ENCODE measurements around the gene C10orf90.

Gene C10orf90

GRCh38 chr10:126502441-126502840 lies 168.1 kb downstream of the C10orf90 start:
- TF ChIP-seq, protein P1, sequence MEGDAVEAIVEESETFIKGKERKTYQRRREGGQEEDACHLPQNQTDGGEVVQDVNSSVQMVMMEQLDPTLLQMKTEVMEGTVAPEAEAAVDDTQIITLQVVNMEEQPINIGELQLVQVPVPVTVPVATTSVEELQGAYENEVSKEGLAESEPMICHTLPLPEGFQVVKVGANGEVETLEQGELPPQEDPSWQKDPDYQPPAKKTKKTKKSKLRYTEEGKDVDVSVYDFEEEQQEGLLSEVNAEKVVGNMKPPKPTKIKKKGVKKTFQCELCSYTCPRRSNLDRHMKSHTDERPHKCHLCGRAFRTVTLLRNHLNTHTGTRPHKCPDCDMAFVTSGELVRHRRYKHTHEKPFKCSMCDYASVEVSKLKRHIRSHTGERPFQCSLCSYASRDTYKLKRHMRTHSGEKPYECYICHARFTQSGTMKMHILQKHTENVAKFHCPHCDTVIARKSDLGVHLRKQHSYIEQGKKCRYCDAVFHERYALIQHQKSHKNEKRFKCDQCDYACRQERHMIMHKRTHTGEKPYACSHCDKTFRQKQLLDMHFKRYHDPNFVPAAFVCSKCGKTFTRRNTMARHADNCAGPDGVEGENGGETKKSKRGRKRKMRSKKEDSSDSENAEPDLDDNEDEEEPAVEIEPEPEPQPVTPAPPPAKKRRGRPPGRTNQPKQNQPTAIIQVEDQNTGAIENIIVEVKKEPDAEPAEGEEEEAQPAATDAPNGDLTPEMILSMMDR (IDR thresholded peaks at IDR 0.05; ENCODE audit: borderline replicate concordance, insufficient read depth, low read depth, low read length): no peak
- H3K4me3 ChIP-seq (ENCODE audit: low read depth, low read length): no peak overlapping the region

GRCh38 chr10:126501828-126502227 lies 168.7 kb downstream of the C10orf90 start:
- TF ChIP-seq, protein P1 (IDR thresholded peaks at IDR 0.05; ENCODE audit: borderline replicate concordance, insufficient read depth, low read depth, low read length): no peak
- no peak overlapping the region for H3K4me3 ChIP-seq (ENCODE audit: low read depth, low read length)

GRCh38 chr10:126500866-126501265 lies 169.6 kb downstream of the C10orf90 start:
- no peak overlapping the region for H3K4me3 ChIP-seq (ENCODE audit: low read depth, low read length)
- TF ChIP-seq, protein P1 (IDR thresholded peaks at IDR 0.05; ENCODE audit: borderline replicate concordance, insufficient read depth, low read depth, low read length): no peak

DNA sequence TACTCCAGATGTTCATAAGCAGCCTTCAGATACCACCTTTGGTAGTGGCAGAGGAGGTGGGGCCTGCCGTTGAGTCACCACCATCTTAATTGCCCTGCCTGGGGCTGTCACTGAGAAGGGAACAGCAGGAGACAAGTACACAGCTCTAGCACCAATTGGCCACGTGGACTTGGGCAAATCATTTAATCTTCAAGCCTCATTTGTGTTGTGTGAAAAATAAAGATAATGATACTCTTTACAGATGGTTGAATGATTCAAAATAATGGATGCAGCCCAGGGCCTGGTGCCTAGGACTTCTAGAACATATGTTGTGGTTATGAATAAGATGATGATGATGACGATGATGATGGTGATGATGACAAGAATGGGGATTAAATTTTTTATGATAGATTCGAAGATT lies 170.3 kb downstream of the C10orf90 start:
- no peak overlapping the region for H3K4me3 ChIP-seq (ENCODE audit: low read depth, low read length)

DNA sequence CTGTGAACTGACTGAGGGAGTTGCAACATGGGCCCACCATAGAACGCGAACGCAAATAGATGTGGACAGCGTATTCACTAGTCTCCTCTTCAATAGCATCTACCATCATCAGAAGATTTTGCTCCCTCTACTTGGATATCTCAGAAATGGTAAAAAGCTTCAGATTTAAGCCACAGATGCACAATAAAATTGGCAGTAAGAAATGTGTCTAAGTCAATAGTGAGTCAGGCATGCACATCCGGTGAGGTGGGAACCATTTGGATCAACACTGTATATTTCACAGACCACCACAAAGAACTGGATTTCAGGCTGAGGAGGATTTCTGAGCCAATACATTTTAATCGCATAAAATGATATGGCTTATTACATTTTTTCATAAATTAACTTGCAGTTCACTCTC lies 170.7 kb downstream of the C10orf90 start:
- no peak overlapping the region for H3K4me3 ChIP-seq (ENCODE audit: low read depth, low read length)
- TF ChIP-seq, protein P1 (IDR thresholded peaks at IDR 0.05; ENCODE audit: borderline replicate concordance, insufficient read depth, low read depth, low read length): no peak

More for the DNA sequence above, 170.3 kb downstream of the C10orf90 start:
- TF ChIP-seq, protein P1 (IDR thresholded peaks at IDR 0.05; ENCODE audit: borderline replicate concordance, insufficient read depth, low read depth, low read length): no peak

DNA sequence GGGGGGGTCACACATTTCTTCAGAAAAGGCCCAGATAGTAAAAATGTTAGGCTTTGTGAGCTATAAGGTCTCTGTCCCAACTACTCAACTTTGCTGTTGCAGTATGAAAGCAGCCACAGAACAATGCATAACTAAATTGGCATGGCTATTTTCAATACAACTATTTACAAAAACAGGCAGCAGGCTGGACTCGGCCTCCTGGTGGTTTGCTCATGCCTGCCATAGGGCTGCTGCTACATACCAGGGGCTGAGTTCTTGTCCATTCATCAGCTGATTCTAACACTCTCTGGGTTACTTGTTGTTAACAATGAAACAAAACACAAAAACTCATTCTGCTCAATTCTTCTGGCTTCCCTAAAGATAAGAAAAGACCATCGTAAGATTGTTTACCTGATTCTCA lies 172.8 kb downstream of the C10orf90 start:
- TF ChIP-seq, protein P1 (IDR thresholded peaks at IDR 0.05; ENCODE audit: borderline replicate concordance, insufficient read depth, low read depth, low read length): no peak
- H3K4me3 ChIP-seq (ENCODE audit: low read depth, low read length): no peak overlapping the region

- TF ChIP-seq, protein P1 (IDR thresholded peaks at IDR 0.05; ENCODE audit: borderline replicate concordance, insufficient read depth, low read depth, low read length): no peak
These were observed 173.5 kb downstream of the C10orf90 start for GRCh38 chr10:126496771-126497545.

More at GRCh38 chr10:126496771-126497545, 173.5 kb downstream of the C10orf90 start:
- H3K4me3 ChIP-seq (ENCODE audit: low read depth, low read length): no peak overlapping the region

All from GM12875 (cell line).